Measurements from ENCODE around the gene ABCA5. TPM values are rescaled to one million over a fixed set of nuclear protein-coding genes. Genes with fewer than 3 reads are reported as not detected.
"Not testable (repeated sequence)": the region's sequence is repeated elsewhere in the genome, so short reads cannot be mapped to it uniquely, and the experiment has no call there.

Gene ABCA5
- total RNA-seq, 1 donor from 2014 or later = 49.3 TPM

DNA sequence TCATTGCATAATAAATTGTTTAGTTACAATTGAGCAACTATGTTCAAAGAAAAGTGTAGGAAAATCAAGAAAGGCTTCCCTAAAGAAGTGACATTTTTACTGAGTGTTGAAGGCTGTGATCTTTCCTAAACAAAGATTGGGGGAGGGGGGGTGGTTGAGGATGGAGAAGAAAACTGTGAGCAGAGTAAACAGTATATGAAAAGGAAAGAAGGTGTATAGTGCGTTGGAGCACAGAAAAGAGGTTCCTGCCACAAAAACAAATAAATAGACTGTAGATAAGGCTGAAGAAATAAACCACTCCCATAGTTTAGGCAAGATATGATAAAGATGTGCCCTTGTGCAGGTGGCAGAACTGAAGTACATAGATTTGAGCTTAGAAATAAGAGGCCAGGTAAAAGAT is 106.8 kb downstream of the ABCA5 start:
- DNase-seq (ENCODE audit: low spot score in 2 of 2) (no peak), FAIRE-seq (no peak)

DNA sequence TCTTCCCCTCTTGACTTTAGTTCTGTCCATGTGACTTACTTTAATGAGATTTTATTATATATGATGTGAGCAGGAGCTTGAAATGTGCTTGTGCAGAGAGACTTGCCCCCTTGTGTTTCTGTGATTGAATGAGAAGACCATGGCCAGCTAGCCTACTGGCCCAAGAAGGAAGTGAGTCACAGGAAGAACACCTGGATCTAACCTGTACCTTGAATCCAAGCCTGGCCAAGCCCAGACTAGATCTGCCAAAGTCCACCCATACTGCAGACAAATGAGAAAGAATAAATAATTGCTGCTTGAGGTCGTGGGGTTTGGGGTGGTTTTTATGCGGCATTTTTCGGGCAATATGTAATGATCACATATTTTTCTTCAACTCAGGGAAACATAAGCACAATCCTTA is 107.9 kb downstream of the ABCA5 start:
- FAIRE-seq (no peak), DNase-seq (ENCODE audit: low spot score in 2 of 2) (no peak)

DNA sequence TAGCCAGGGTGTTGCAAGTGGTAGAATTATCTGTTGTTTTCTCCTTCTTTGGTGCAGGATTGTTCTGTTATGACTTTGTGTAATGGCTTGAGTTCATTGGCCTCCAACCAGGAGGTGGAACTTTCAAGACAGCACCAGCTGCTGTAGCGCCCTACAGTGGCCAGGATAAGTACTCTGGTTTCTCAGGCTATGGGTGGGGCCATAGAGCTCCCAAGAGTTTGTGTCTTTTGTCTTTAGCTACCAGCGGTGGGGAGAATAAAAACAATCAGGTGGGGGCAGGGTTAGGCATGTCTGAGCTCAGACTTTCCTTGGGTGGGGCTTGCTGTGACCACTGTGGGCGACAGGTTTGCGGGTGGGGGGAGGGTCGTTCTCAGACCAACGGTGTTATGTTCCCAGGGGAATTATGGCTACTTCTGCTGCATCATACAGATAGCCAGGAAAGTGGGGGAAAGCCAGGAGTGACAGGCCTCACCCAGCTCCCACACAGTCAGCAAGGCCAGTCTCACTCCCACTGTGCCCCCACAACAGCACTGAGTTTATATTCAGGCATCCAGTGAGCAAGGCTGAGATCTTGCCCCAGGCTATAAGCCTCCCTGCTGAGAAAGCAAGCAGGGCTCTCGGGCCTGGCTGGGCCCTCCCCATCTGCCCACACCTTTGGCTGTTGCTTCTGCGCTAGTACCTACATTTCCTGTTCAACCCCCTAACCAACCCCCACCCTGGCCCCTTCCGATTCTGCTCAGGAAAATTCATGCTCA is 113.7 kb downstream of the ABCA5 start:
- FAIRE-seq = no peak
- DNase-seq (ENCODE audit: low spot score in 2 of 2) = no peak

- FAIRE-seq (no peak), DNase-seq (ENCODE audit: low spot score in 2 of 2) (no peak)
Observed at GRCh38 chr17:69208640-69209039, 118.3 kb downstream of the ABCA5 start.

GRCh38 chr17:69207151-69207550 is 119.8 kb downstream of the ABCA5 start:
- no peak for DNase-seq (ENCODE audit: low spot score in 2 of 2)
- no peak for FAIRE-seq

DNA sequence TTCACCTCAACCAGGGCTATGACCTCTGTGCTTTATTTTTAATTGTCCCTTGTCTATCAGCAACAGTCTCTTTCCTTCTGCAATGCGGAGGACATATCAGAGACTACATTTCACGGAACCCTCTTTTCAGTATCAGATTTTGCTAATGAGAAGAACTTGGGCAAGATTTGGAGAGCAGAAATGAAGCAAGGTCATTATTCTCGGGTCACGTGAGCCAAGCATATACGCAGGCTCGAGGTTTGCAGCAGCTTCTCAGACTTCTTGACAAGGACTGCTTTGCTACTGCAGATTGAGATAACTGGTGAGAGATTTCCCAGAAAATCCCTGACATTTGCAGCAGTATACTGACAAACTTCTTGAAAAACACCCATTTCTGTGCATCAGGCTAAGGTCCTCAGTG is 128.7 kb downstream of the ABCA5 start:
- DNase-seq (ENCODE audit: low spot score in 2 of 2) (no peak), FAIRE-seq (no peak)

- DNase-seq (ENCODE audit: low spot score in 2 of 2); FAIRE-seq: not testable (repeated sequence)
Observed at GRCh38 chr17:69196105-69196653, 130.8 kb downstream of the ABCA5 start.

Small RNAs within 50 kb of the gene (small RNA-seq; reads per million reads assigned to genes)
- not detected for gene RF00561
- not detected for gene SNRPGP4

Other genes with a start within 250 kb of the ABCA5 start
- 3.7 TPM for gene ABCA6, start 185.2 kb downstream of the ABCA5 start, total RNA-seq
- 4.1 TPM for gene ABCA10, start 98.3 kb downstream of the ABCA5 start, total RNA-seq
- gene MAP2K6, start 87.6 kb upstream of the ABCA5 start, total RNA-seq = 30.6 TPM

All from frontal cortex (tissue), 4 donors.